ENCODE measurements around the gene BATF2.
"Not testable (repeated sequence)": the region's sequence is repeated elsewhere in the genome, so short reads cannot be mapped to it uniquely, and the experiment has no call there.

BATF2 gene

GRCh38 chr11:65026810-65027209 lies 30.0 kb upstream of the BATF2 start:
- POLR2A ChIA-PET (ENCODE audit: low non-redundant PET) = no interaction called here
- CTCF ChIA-PET = interaction anchor here (0.6 to 2.2 kb wide), 5 partner anchors 13 to 146 kb away, joined by 3 to 14 read pairs (median 5); partner anchors contain the start of gene ARL2
- no peak for DNase-seq (ENCODE audit: low spot score)
- no peak for TF ChIP-seq CTCF (conservative IDR thresholded peaks at IDR 0.05; ENCODE audit: low read depth)
- peak overlapping the region; percentile 95 for H3K27ac ChIP-seq

GRCh38 chr11:65023502-65023901 lies 26.7 kb upstream of the BATF2 start:
- H3K27ac ChIP-seq; CTCF ChIA-PET; DNase-seq (ENCODE audit: low spot score); POLR2A ChIA-PET (ENCODE audit: low non-redundant PET): not testable (repeated sequence)

- no peak for DNase-seq (ENCODE audit: low spot score)
- POLR2A ChIA-PET (ENCODE audit: low non-redundant PET) = no interaction called here
- peak overlapping the region; percentile 43 for H3K27ac ChIP-seq
- no peak for TF ChIP-seq CTCF (conservative IDR thresholded peaks at IDR 0.05; ENCODE audit: low read depth)
- CTCF ChIA-PET = no interaction called here
Observed at GRCh38 chr11:65021509-65021908, 24.7 kb upstream of the BATF2 start.

GRCh38 chr11:65021003-65021402 lies 24.2 kb upstream of the BATF2 start:
- ChIA-PET CTCF (no interaction called here), POLR2A (ENCODE audit: low non-redundant PET) (interaction anchor here (0.6 kb wide), 1 partner anchor 95 kb away, joined by 7 read pairs; no protein-coding TSS in a partner anchor)
- no peak for TF ChIP-seq CTCF (conservative IDR thresholded peaks at IDR 0.05; ENCODE audit: low read depth)
- no peak for DNase-seq (ENCODE audit: low spot score)
- H3K27ac ChIP-seq = 0 out of 2 replicates have a peak overlapping the region, but pooled peaks have one; percentile 40

GRCh38 chr11:65019824-65020223 lies 23.1 kb upstream of the BATF2 start:
- peak overlapping the region; percentile 40 for H3K27ac ChIP-seq
- CTCF ChIA-PET = no interaction called here
- TF ChIP-seq CTCF (conservative IDR thresholded peaks at IDR 0.05; ENCODE audit: low read depth) = no peak
- no peak for DNase-seq (ENCODE audit: low spot score)
- POLR2A ChIA-PET (ENCODE audit: low non-redundant PET) = interaction anchor here (0.5 kb wide), 1 partner anchor 21 kb away, joined by 3 read pairs; no protein-coding TSS in a partner anchor

- no peak overlapping the region; the same call in 1 of the 2 replicates for H3K27ac ChIP-seq
- no peak for TF ChIP-seq CTCF (conservative IDR thresholded peaks at IDR 0.05; ENCODE audit: low read depth)
- no peak for DNase-seq (ENCODE audit: low spot score)
- CTCF ChIA-PET = no interaction called here
- POLR2A ChIA-PET (ENCODE audit: low non-redundant PET) = no interaction called here
Observed at GRCh38 chr11:65017937-65018336, 21.2 kb upstream of the BATF2 start.

GRCh38 chr11:65016705-65017104 lies 19.9 kb upstream of the BATF2 start:
- no peak for DNase-seq (ENCODE audit: low spot score)
- ChIA-PET CTCF (interaction anchor here (0.6 kb wide), 1 partner anchor 33 kb away, joined by 4 read pairs; no protein-coding TSS in a partner anchor), POLR2A (ENCODE audit: low non-redundant PET) (interaction anchor here (0.6 kb wide), 1 partner anchor 58 kb away, joined by 4 read pairs; no protein-coding TSS in a partner anchor)

More at GRCh38 chr11:65016705-65017104, 19.9 kb upstream of the BATF2 start:
- TF ChIP-seq CTCF (conservative IDR thresholded peaks at IDR 0.05; ENCODE audit: low read depth) = no peak
- peak overlapping the region; percentile 98 for H3K27ac ChIP-seq

Data from RWPE1 (cell line).